ENCODE results near the gene GJB6. TPM values are rescaled to one million over a fixed set of nuclear protein-coding genes. Genes with fewer than 3 reads are reported as not detected.
A peak's percentile ranks its signal among the peaks of the same experiment; 100 is the strongest.

Gene GJB6
- total RNA-seq, 2 donors from 2014 or later = 1.3 to 4.7 TPM

- DNase-seq (ENCODE audit: low spot score in 2 of 2) = no peak
- H3K27ac Mint-ChIP-seq = no peak overlapping the region
- H3K36me3 Mint-ChIP-seq = peaks cover 6 to 20% of the 10 kb centered on the region in 2 donors
- peaks cover 5 to 6% of the 10 kb centered on the region in 2 donors for H3K9me3 Mint-ChIP-seq
- no peak for ATAC-seq
Measured at GRCh38 chr13:20239748-20240147, 7.6 kb upstream of the GJB6 start.

GRCh38 chr13:20232556-20233277 lies 598 bp upstream of the GJB6 start:
- ATAC-seq = no peak
- H3K27ac Mint-ChIP-seq = no peak overlapping the region
- DNase-seq (ENCODE audit: low spot score in 2 of 2) = no peak

GRCh38 chr13:20230913-20231838 lies 943 bp downstream of the GJB6 start:
- ATAC-seq (peak; percentile 35 to 69), DNase-seq (ENCODE audit: low spot score in 2 of 2) (peak in 1 of 2 donors; percentile 15)
- Mint-ChIP-seq H3K9me3 (no peaks in the 10 kb centered on the region), H3K36me3 (no peaks in the 10 kb centered on the region), H3K27ac (peak overlapping the region in 1 of 2 donors; percentile 31)

More at GRCh38 chr13:20232556-20233277, 598 bp upstream of the GJB6 start:
- Mint-ChIP-seq H3K36me3 (no peaks in the 10 kb centered on the region), H3K9me3 (no peaks in the 10 kb centered on the region)

- no peak for ATAC-seq
- no peak for DNase-seq (ENCODE audit: low spot score in 2 of 2)
- Mint-ChIP-seq H3K36me3 (no peaks in the 10 kb centered on the region), H3K27ac (no peak overlapping the region), H3K9me3 (no peaks in the 10 kb centered on the region)
Measured at GRCh38 chr13:20227730-20228129, 4.4 kb downstream of the GJB6 start.

GRCh38 chr13:20227288-20227687 lies 4.8 kb downstream of the GJB6 start:
- Mint-ChIP-seq H3K9me3 (no peaks in the 10 kb centered on the region), H3K36me3 (no peaks in the 10 kb centered on the region), H3K27ac (no peak overlapping the region)
- DNase-seq (ENCODE audit: low spot score in 2 of 2) (no peak), ATAC-seq (no peak)

GRCh38 chr13:20222553-20222952 lies 9.6 kb downstream of the GJB6 start:
- ATAC-seq (peak in 1 of 2 donors; percentile 18), DNase-seq (ENCODE audit: low spot score in 2 of 2) (no peak)
- Mint-ChIP-seq H3K36me3 (no peaks in the 10 kb centered on the region), H3K27ac (no peak overlapping the region), H3K9me3 (peaks cover 3 to 4% of the 10 kb centered on the region in 2 donors)

GRCh38 chr13:20221772-20222171 lies 10.3 kb downstream of the GJB6 start:
- Mint-ChIP-seq H3K36me3 (no peaks in the 10 kb centered on the region), H3K9me3 (peaks cover 3 to 4% of the 10 kb centered on the region in 2 donors), H3K27ac (no peak overlapping the region)
- DNase-seq (ENCODE audit: low spot score in 2 of 2) (no peak), ATAC-seq (no peak)

- H3K36me3 Mint-ChIP-seq = no peaks in the 10 kb centered on the region
- DNase-seq (ENCODE audit: low spot score in 2 of 2) = no peak
- peak; percentile 83 to 92 for ATAC-seq
- H3K27ac Mint-ChIP-seq = peak overlapping the region; percentile 70 to 81
- peaks cover 3 to 4% of the 10 kb centered on the region in 2 donors for H3K9me3 Mint-ChIP-seq
Measured at GRCh38 chr13:20219577-20219976, 12.5 kb downstream of the GJB6 start.

- Mint-ChIP-seq H3K27ac (no peak overlapping the region), H3K9me3 (peaks cover 3 to 4% of the 10 kb centered on the region in 2 donors), H3K36me3 (no peaks in the 10 kb centered on the region)
- no peak for ATAC-seq
- no peak for DNase-seq (ENCODE audit: low spot score in 2 of 2)
Measured at GRCh38 chr13:20217168-20217567, 15.0 kb downstream of the GJB6 start.

- no peaks in the 10 kb centered on the region for H3K9me3 Mint-ChIP-seq
- ATAC-seq (no peak), DNase-seq (ENCODE audit: low spot score in 2 of 2) (no peak)
- H3K27ac Mint-ChIP-seq = no peak overlapping the region
- H3K36me3 Mint-ChIP-seq = no peaks in the 10 kb centered on the region
Measured at GRCh38 chr13:20209948-20210347, 22.2 kb downstream of the GJB6 start.

GRCh38 chr13:20206698-20207235 lies 25.4 kb downstream of the GJB6 start:
- no peak for DNase-seq (ENCODE audit: low spot score in 2 of 2)
- no peak for ATAC-seq
- H3K9me3 Mint-ChIP-seq = no peaks in the 10 kb centered on the region
- H3K27ac Mint-ChIP-seq = no peak overlapping the region
- no peaks in the 10 kb centered on the region for H3K36me3 Mint-ChIP-seq

- no peak for DNase-seq (ENCODE audit: low spot score in 2 of 2)
Measured at GRCh38 chr13:20206065-20206697, 25.9 kb downstream of the GJB6 start.

GRCh38 chr13:20198781-20199180 lies 33.3 kb downstream of the GJB6 start:
- peaks cover 0 to 9% of the 10 kb centered on the region in 2 donors for H3K36me3 Mint-ChIP-seq
- DNase-seq (ENCODE audit: low spot score in 2 of 2) (no peak), ATAC-seq (no peak)
- H3K9me3 Mint-ChIP-seq = no peaks in the 10 kb centered on the region
- no peak overlapping the region for H3K27ac Mint-ChIP-seq

More at GRCh38 chr13:20206065-20206697, 25.9 kb downstream of the GJB6 start:
- Mint-ChIP-seq H3K36me3 (no peaks in the 10 kb centered on the region), H3K9me3 (no peaks in the 10 kb centered on the region), H3K27ac (no peak overlapping the region)
- no peak for ATAC-seq

- ATAC-seq = peak; percentile 40 to 42
- peaks cover 0 to 9% of the 10 kb centered on the region in 2 donors for H3K36me3 Mint-ChIP-seq
- no peak for DNase-seq (ENCODE audit: low spot score in 2 of 2)
- no peak overlapping the region for H3K27ac Mint-ChIP-seq
- H3K9me3 Mint-ChIP-seq = no peaks in the 10 kb centered on the region
Measured at GRCh38 chr13:20197361-20197834, 34.7 kb downstream of the GJB6 start.

GRCh38 chr13:20195801-20196200 lies 36.3 kb downstream of the GJB6 start:
- peaks cover 0 to 9% of the 10 kb centered on the region in 2 donors for H3K36me3 Mint-ChIP-seq
- no peaks in the 10 kb centered on the region for H3K9me3 Mint-ChIP-seq
- DNase-seq (ENCODE audit: low spot score in 2 of 2) = no peak
- no peak overlapping the region for H3K27ac Mint-ChIP-seq
- no peak for ATAC-seq

- ATAC-seq (peak; percentile 21 to 41), DNase-seq (ENCODE audit: low spot score in 2 of 2) (peak in 1 of 2 donors; percentile 16)
- Mint-ChIP-seq H3K36me3 (peaks cover 0 to 9% of the 10 kb centered on the region in 2 donors), H3K27ac (no peak overlapping the region), H3K9me3 (no peaks in the 10 kb centered on the region)
Measured at GRCh38 chr13:20193907-20194631, 38.0 kb downstream of the GJB6 start.

All from activated naive CD4-positive, alpha-beta T cell treated with anti-CD3 and anti-CD28 coated beads, Interleukin-2, amount 50 U/mL, for 72 hours (primary cell).